GM19351 (cell line): Measurements from ENCODE around the gene CDK1.

Experiments
- ATAC-seq: cut with Tn5 transposase; IDR thresholded peaks from one replicate; pipeline ENCODE4 v1.9.1; 2021; ENCODE audit warnings: mild to moderate bottlenecking, moderate library complexity; ENCODE audit not compliant: unreplicated experiment

Gene CDK1

GRCh38 chr10:60777696-60778213, 523 bp upstream of the CDK1 start:
- ATAC-seq, result peak; percentile 14

DNA sequence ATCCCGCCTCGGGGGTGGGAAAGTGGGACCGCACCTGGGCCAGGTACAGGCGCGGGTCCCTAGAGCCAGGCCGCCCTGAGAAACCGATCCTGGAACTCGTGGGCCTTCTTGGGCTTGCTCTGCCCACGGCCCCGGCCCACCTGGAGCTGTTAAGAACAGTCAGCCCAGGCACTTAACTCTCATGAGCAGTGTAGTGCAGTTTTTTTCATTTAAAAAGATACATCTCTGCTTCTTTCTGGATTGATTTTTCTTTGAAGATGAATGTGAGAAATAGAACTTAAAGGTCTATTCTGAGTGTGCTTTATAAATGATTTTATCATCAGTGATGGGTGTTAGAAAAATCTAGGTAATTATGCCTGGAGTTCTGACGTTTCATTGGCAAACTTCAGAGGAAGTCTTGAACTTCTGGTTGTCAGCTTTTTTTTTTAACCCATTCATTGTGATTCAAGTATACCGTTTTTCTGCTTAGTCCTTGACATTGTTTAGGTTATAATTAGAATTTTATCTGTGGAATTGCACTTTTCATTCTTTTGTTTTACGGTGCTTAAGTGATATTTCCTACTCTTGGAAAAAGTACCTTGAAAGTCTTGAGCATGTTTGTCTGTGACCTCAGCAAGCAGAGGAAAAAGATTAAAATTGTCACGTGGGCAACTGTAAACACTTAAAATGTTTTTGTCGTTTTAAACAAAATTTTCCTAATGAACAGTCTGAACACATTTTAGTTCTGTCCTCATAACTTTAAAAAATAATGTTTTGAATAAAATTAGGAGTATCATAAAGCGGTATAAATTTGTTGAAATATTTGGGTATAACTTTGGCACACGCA, 906 bp downstream of the CDK1 start:
- ATAC-seq, result peak; percentile 20

GRCh38 chr10:60781661-60782060, 3.4 kb downstream of the CDK1 start:
- ATAC-seq, result no peak

GRCh38 chr10:60784641-60785040, 6.4 kb downstream of the CDK1 start:
- ATAC-seq, result no peak

- no peak for ATAC-seq
Measured at GRCh38 chr10:60788544-60788943, 10.3 kb downstream of the CDK1 start.

DNA sequence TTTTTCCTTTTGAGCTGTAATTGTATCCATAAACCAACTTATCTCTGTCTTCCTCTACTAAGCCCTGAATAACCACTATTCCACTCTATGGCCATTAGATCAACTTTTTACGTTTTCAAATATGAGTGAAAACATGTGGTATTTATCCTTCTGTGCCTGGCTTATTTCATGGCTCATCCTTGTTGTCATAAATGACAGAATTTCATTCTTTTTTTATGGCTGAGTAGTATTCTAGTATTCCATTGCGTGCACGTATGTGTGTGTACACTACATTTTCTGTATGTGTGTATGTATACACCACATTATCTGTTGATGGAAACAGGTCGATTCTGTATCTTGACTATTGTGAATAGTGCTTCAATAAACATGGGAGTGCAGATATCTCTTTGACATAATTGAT, 11.1 kb downstream of the CDK1 start:
- ATAC-seq, result no peak

DNA sequence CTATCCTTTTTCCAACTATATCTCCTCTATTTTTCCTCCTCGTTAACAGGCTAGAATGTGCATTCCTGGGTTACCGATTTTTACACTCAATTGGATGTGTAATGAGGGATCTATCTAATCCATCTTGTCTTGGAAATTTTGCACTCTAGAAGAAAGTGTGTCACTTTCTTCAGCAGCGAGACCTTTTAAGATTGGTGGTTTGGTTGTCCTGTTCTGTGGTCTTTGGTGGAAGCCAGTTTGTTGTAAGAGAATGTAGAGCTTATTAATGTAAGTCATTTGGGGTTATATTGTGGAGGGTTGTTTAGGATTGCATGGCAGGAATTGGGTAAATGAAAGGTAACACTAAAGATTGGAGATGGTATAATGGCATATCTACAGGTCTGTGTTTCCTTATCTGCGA, 16.7 kb downstream of the CDK1 start:
- no peak for ATAC-seq

- no peak for ATAC-seq
Measured at GRCh38 chr10:60795465-60796202, 17.4 kb downstream of the CDK1 start.

DNA sequence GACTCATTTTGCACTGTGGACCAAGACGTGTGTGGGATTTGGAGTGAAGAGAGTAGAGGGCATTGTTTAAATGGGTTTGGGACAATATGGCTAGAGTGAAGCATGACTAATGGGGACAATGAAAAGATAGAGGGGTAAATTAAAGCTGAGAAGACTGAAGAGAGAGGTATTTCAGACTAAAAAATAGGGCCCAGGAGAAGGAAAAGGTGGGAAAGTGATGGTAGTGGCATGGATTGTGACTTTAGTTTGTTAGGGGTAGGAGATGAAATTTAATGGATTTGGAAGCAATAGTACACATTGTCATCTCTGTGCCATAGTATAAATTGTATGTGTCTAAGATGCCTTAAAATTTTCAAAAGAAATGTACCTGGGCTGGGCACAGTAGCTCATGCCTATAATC, 18.2 kb downstream of the CDK1 start:
- ATAC-seq, result no peak

- ATAC-seq, result no peak
Measured at GRCh38 chr10:60797200-60797599, 18.9 kb downstream of the CDK1 start.

DNA sequence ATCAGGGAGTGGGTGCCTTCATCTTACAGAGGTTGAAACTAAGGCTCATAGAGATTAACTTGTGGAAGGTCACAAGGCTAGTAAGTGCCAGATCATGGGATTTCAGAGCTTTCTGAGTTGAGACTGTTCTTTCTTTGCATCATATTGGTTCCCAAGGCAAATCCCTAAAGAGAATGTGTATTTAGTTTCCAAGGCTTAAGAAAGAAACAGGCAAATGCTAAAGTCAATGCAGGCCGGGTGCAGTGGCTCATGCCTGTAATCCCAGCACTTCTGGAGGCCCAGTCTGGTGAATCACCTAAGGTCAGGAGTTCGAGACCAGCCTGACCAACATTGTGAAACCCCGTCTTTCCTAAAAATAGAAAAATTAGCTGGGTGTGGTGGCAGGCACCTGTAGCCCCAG, 19.8 kb downstream of the CDK1 start:
- ATAC-seq, result no peak

DNA sequence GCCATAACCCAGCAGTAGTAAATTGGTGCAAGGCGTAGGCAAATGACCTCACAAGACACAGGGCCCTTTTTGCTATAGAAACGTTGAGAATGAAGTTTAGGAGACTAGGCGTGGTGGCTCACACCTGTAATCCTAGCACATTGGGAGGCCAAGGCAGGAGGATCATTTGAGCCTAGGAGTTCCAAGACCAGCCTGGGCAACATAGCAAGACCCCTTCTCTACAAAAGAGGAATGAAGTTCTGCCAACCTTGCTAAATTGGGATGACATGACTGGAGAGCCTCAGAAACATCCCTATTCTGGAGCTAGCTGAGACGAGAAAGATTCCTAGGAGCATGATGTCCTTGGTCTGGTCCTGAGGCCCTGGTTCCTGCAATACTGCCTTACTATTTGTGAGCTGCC, 20.6 kb downstream of the CDK1 start:
- no peak for ATAC-seq

DNA sequence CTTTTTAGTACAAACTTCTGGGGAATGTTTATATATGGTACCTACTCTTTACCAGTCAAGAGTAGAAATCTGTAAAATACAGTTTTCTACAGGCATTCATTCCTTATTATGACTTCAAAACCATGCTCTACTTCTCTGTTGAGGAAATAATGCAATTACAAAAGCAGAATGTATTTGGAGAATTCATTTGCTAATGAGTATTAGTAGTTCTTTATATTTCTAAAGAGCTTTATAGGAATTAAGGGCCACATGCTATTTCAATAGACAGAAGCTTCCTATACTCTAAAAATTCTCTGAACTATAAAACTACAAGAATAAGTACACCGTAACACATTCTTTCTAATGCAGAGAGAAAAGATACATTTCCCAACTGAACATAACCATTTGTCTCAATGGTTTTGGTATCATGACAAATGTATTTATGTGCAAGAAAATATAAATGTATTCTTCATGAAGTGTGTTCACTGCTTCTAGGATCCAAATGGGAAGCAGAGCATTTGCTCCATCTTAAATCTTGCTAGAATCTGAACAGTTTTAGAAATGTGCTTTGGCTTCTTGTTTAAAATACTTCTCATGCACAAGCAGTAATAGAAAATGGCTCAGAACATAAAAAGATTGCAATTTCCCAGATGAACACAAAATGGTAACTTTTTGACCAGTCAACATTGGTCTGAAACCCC, 21.8 kb downstream of the CDK1 start:
- ATAC-seq, result no peak

DNA sequence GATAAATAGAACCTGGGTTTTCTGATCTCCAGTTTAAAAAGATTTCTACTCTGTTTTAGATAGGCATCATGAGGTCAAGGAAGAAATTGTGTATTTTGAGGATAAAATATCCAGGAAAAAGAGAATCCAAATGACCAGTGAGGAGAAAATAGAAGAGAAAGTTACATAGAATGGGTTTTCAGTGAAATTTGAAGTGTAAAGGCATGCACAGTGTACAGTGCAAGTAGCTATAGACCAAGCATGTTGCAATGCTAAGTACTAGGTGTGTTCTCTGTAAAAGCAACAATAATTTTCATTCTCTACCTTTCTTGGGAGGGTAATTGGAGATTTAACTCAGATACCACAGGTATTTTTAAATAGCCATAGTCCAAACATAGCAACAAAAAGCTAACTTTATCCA, 22.6 kb downstream of the CDK1 start:
- no peak for ATAC-seq

DNA sequence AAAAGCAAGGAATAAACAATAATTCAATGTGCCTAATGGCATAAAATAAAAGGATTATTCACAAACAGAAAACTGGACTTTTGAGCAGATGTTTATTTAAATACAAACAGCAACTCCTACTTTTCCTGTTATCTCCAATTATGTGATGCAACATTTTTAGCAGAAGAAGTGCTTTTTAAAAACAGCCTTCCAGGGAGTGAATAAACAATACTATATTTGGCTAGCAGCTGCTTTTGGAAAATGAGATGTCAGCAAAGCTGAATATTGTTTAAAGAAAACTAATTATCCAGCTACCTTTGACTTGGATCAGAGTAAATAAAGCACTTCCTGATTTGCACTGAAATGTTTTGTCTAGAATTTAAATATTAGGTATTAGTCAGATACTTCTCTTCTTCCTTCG, 23.2 kb downstream of the CDK1 start:
- no peak for ATAC-seq

DNA sequence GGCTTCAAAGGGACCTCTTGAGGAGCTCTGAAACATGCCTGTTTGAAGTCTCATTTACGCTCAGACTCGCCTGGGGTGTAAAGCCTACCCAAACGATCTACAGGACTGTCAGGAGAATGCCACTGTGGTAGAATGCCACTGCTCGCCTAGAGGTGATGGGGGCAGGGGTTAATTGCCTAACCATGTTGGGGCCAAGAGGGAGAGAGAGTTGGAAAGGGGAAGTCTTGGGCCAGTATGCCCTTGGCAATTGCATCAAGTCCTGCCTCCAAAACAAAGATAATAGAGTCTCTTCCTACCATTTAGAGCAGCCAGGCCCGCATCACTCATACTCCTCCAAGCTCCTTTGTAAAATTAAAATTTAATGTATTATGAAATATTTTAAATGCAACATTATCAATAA, 25.2 kb downstream of the CDK1 start:
- no peak for ATAC-seq

GRCh38 chr10:60803865-60804264, 25.6 kb downstream of the CDK1 start:
- no peak for ATAC-seq

DNA sequence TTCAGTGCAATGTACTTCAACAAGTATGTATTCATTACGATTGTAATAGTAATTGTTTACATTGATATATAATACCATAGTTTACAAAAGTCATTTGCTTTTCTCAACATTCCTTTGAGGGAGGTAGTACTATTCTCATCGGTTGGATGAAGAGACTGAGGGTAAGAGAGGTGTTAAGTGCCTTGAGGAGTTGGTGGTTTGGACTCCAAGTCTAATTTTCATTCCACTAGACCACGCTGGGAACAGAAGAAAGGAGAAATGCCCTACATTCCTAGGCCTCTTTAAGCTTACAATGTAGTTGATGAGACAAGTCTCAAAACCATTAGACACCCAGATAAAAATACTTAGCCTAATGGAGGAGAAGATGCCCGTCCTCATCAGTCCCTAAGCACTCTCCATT, 28.6 kb downstream of the CDK1 start:
- ATAC-seq, result no peak

DNA sequence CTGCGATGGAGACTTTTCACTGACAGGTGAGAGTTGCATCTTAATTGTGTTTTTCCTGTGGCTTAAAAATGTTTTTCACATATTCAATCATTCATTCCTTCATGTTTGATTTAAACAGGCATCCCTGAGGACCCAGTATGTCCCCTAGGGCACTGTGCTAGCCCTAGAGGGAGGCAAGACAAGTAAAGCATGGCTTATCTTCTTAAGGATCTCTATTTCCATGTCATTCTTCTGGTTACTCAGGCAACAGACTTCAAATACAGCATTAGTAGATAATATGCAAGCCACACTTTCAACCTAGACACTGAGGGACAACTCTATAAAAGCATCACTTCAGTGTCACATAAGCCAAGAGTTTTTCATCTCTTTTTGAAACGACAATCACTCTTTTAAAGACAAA, 29.2 kb downstream of the CDK1 start:
- ATAC-seq, result no peak

GRCh38 chr10:60808036-60808435, 29.8 kb downstream of the CDK1 start:
- no peak for ATAC-seq

- ATAC-seq, result no peak
Measured at GRCh38 chr10:60809157-60809556, 30.9 kb downstream of the CDK1 start.
